ENCODE data around the gene KIAA0513.
A peak's percentile ranks its signal among the peaks of the same experiment; 100 is the strongest.

Gene KIAA0513

DNA sequence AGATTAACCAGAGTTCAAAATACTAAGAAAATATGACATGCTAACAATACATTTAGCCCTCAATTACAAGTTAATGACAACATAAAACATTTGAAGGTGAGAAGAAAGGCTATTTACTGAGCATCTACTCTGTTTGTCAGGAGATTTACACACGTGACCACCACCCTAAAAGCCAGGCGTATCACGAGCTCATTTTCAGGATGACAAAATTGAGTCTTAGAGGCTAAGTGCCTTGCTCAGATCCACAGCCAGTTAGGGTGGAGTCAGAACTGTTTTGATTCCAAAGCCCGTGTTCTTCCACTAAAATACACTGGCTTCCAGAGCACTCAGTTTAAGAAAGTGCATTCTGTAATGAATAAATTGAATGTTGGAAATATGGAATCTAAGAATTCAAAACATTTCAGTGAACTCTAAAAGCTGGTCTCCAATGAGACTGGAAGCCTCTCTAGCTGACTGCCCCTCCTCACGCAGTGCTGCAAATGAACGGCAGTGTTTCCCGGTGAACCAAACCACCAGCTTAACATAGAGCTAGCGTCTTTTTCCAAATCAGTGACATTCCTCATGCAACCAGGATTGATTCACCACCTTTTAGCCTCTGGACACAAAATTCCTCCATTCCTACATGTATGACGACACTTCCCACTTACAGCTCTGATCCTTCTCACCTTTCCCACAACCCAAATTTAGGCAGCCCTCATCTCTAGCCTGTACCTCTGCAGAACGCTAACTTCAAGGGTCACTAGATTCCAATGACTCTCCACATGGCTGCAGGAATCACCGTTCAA lies 22.1 kb upstream of the KIAA0513 start:
- DNase-seq, result no peak

DNA sequence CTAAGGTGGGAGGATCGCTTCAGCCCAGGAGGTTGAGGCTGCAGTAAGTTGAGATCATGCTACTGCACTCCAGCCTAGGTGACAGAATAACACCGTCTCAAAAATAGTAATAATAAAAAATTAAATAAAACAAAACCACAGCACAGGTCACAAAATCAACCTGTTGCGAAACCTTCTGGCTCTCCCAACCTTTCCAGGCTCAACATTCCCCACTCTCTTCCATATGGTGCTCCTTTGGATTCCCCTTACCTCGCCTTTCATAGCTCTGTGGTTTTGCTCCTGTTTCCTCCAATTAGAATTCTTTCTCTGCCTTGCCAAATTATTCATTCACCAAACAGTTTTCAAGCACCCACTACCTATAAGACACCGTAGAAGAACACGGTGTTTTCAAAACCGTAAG lies 21.0 kb upstream of the KIAA0513 start:
- DNase-seq, result no peak

DNA sequence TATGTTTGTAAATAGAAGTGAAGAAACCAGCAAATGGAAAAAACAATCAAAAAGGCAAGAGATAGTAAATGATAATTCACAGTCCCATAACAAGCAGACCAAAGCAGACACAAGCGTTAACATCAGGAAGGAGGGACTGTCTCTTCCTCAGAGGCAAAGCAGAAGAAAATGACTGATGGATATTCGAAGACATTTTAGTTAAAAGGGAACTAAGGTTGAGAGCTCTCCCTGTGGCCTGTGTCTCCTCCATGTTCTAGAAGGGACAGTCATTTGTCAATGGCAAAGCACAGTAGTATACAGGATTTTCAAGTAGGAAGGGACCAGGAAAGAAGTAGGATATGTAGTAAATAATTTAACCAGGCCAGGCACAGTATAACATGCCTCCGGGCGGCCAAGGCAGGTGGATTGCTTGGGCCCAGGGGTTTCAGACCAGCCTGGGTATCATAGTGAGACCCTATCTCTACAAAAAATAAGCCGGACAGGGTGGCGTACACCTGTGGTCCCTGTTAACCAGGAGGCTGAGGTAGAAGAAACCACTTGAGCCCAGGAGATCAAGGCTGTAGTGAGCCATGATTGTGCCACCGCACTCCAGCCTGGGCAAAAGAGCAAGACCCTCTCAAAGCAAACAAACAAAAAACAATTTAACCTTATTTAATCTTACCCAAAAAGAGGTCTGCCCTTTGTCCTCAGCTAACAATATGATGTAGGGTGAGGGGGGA lies 19.9 kb upstream of the KIAA0513 start:
- DNase-seq, result no peak

DNA sequence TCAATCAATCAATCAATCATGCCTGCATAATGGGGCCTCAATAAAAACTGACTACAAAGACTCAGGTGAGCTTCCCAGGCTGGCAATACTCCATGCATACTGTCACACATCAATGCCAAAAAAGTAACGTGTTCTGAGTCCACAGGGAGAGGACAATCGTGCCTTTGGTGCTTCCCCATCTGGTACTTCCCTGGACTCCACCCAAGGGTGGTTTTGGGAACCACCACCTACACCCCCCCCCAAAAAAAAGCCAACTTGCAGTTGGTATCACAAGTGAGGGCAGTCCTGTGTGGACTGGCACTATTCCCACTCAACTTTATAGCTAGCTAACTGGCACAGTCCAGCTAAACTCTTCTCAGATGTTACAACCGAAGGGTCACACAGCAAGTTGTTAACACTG lies 19.3 kb upstream of the KIAA0513 start:
- no peak for DNase-seq

DNA sequence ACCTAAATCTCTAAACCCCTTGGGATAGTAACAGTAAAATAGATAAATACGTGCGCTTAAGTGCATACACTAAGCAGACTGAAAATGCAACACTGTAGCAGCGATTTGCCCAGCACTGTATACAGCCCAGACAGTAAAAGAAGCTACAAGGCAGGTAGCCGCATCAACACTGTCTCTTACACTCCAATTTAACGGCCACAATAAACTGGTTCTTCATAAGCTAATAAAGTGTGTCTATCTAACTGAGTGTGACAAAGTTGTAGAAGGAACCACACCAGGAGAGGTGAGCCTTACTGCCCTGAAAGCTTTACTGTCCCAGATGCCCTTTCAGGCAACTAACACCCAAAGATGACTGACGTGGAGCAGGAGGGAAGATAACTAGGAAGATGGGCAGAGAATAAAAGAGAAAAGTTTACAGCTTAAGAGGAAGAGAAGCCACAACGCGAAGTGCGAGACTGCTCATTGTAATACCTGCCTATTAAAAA lies 17.1 kb upstream of the KIAA0513 start:
- DNase-seq, result no peak

DNA sequence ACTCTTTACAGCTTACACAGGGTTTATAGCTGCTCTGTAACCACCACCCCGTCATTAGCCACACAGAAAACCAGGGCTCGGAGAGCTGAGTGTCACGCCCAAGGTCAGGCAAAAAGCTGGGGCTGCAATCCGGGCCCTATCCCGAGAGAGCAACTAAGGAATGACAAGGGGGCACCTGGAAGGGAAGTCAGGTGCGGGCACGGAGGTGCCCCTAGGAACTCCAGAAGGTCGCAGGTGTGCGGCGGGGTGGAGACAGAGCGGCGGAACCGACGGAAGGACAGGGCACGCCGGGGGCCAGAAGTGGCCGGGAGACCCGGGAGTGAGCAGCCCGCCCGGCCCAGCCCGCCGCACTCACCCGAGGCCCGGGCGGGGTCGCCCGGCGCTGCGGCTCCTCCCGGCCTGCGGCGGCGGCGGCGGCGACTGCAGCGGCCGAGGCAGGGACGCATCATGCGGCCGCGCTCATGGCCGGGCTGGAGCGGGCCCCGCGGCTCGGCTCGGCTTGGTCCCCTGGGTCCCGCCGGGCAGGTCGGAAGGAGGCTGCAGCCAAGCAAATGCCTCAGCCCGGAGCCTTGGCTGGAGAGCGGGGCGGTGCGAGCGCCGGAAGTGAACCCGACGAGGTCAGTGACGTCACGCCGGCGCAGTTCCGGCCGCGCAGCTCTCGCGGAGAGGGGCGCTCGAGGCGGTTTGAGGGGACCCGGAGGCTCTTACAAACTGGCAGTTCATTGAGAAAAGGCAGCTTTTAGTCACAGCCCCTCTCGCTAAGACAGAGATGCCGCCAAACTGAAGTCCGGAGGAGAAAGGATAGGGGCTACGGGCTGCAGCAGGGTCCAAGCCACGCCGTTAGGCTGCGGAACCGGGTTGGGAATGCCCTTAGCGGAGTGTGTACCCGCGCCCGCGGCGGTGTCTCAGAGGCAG lies 16.4 kb upstream of the KIAA0513 start, which contains the start of gene ZDHHC7:
TSS of gene ZDHHC7 (minus strand) at position 605 of the 915 bp plus-strand sequence. CDS start 20,917 bp downstream, outside the sequence.
- DNase-seq, result peak; percentile 83

DNA sequence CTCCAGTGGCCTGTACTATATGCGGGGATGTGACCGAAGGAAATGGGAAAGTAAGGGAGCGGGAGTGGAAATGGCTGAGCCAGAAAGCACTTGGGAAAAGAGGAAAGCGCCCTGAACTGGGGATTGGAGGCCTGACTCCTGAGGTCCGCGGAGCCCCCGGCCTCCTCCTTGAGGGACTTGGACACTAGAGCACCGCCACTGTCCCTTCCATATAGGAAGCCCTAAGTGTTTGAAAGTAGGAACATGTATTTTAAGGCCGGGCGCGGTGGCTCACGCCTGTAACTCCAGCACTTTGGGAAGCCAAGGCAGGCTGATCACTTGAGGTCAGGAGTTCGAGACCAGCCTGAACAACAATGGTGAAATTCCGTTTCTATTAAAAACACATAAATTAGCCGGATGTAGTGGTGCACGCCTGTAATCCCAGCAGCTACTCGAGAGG lies 15.7 kb upstream of the KIAA0513 start:
- no peak for DNase-seq

DNA sequence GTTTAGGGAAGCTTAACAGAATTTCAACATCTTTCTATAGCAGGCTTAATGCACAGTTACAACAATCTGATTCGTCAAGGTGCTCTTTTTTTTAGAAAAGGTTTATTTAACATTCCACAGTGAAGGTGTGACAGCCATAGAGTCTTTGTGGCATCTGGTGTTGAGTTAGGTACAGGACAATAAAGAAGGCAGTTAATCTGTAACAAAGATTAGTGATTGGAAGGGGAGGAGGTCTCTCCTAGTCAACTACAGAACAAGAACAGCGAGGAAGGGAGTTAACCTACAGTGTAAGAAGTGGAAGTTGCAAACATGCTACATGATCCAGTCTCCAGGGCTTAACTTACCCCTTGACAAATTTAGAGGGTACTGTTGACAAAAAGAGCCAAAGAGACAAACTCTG lies 13.3 kb upstream of the KIAA0513 start:
- DNase-seq, result no peak

DNA sequence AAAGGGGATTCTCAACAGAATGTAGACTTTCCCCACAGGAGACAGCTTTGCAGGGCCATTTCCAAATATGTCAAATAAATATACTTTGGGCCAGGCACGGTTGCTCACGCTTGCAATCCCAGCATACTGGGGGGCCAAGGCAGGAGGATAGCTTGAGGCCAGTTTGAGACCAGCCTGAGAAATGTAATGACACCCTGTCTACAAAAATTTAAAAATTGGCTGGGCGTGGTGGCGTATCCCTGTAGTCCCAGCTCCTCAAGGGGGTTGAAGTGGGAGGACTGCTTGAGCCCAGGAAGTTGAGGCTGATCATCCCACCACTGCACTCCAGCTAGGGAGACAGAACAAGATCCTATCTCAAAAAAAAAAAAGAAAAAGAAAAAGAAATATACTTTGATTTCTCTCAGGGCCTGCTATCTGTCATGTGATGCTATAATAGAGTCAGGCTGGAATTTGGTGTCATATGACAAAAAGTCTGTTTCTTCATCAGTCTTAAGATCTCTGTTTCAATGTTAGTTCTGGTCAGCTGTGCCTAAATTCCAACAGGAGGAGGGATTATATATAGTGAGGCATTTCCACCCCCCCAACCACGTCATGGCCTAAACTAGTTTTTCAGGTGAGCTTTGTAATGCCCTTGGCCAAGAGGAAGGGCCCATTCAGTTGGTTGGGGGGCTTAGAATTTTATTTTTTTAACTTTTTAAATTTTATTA lies 12.0 kb upstream of the KIAA0513 start:
- DNase-seq, result no peak

DNA sequence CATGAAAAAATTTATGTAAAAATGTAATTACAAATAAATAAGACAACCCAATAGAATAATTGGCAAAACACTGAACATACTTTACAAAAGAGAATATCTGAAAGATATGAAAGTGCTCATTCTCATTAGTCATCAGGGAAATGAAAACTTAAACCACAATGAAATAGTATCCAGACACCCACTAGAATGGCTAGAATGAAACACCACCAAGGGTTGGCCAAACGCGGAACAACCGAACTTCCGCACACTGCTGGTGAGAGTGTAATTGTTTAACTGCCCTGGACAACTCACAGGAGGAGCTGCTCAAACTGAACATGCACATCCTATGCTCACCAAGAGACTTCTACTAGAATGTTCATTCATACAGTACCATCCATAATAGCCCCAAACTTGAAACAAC lies 10.4 kb upstream of the KIAA0513 start:
- no peak for DNase-seq

DNA sequence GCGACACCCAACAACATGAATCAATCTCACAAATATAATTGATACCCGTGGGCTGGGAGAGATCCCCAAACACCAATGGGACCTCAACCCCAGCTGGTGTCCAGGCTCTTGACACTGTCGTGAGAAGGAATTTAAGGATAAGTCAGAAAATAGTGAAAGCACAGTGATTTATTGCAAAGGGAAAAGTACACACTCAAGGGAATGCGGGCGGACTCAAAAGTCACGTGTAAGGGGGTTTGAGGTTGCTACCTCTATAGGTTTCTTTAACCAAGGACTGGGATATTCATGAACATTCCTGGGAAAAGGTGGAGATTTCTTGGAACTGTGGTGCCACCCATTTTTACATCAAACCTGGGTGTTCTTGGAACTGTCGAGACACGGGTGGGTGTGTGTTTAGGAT lies 10.0 kb upstream of the KIAA0513 start:
- DNase-seq, result no peak

DNA sequence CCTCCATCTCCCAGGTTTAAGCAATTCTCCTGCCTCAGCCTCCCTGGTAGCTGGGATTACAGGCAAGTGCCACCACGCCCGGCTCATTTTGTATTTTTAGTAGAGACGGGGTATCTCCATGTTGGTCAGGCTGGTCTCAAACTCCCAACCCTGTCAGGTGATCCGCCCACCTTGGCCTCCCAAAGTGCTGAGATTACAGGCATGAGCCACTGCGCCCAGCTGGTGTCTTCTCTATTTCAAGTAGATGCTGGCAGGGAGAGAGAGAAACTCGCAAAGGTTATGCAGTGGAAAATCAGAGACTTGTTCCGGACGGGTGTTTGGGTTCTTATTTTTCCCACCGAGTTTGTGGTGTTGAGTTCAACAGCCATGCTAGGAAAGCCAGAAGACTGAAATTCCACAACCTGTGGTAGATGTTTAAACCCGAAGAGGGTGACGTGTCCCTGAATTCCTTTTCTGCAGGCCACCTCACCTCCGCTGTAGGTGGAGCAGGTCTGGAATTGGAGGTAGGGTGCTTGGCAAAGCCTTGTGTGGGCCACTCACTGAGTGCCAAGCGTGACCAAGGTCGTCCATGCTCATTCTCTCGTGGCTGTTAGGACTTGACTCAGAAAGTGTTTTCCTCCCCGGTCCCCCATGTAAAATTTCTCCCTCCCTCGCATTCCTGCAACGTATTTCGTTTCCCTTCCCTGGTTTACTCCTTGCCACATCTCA lies 8.9 kb upstream of the KIAA0513 start:
- no peak for DNase-seq

DNA sequence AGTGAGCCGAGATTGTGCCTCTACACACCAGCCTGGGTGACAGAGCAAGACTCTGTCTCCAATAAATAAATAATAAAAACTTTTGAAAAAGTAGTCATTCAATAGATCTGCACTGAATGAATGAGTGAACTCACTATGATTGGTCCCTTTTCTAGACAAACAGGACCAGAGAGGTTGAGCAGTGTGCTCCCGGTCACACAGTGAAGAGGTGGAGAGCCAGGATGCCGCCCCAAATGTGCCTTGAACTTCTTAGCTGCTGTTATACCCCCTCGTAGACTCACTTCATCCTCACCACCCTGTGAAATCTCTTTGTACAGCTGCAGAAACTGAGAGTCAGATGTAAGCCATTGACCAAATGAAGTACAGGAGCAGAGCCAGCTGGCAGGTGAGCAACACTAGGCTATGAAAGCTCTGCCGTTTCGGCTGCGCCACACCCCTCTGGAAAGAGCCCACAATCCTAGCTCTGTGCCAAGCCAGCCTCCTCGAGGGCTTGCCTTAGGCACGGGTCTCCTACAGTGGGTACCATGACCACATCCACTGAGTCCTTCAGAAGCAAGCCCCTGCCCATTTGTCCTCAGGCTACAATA lies 7.8 kb upstream of the KIAA0513 start:
- no peak for DNase-seq

DNA sequence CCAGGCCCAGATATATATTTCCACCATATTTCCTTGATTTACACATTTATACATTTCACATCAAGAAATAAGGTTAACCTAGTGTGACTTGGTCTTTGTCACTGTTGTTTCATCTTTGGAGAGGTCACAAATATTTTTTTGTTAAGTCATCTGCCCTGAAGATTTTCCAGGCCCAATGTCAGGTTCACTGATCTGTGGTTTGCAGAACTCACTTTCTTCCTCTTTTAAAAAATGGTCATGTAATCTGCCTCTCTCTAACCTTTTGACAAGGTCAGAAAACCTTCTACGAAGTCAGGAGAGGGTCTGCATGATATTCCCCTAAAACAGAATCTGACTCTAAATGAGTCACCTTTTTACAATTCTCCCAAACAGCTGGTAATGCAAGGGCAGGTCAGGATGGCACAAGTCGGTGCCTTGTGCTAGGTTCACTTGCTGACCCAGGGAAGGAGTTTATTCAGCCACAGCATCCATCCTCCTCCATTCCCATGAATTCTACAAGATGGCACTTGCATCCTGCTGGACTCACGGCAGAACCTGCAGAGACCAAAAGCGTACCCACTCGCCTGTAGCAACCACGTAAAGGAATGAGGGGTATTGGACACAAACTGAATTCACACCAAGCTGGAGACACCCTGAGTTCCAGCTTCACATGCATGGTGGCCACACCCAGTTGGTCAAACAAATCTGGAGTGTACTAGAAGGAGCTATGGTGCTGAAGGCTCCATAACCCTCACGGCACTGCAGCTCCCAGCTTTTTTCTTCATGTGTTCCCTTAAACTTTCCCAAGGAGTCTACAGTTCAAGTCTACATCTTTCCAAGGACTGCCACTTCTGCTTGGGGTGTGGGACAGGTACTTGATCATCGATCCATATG lies 1.6 kb upstream of the KIAA0513 start:
- no peak for DNase-seq

DNA sequence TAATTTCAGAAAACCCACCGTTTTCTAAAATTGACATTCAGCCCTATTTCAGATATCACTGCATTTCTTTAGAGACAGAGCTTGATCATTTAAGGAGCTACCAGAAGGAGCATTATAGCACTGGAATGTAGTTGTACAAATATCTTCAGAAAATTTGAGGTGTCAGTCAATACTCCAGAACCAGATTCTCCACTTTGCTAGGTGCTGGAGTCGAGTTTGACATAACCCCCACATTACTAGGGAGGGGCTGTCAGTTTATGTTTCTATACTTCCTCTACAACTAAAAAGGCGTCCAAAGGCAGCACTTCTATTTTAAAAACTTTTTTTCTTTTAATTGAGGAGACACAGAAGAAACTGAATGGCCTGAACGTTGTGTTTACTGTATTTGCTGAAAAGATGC lies 892 bp upstream of the KIAA0513 start:
- DNase-seq, result no peak

DNA sequence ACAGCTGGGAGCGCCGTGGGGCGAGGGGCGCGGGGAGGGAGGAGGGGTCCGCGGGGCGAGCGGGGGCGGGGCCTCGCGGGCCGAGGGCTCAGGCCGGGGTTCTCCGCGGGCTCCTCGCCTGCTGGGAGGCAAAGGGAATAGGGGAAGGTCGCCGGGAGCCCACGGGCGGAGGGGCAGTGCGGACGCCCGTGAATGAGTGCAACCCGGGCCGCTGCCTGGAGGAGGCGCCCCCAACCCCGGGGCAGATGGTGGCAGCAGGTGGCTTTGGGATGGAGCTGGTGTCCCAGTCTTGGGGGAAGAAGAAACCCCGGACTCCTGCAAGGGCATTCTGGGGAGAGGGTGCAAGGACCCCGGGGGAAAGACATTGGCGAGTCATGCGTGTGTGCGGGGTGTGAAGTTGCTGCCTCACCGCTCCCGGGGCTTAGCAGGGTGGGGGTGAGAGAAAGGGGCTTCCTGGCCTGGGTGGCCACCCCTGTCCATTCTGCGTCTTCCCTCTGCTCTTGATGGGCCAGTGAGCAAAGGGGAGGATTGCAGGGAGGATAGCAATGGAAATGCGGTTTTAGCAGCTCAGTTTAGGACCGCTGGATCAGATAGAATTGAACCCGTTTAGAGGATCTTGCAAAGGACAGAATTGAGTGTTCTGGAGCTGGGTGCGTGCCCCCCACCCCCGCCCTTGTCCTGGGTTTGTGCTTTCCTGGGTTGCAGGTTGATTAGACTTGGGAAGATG lies 526 bp downstream of the KIAA0513 start:
- DNase-seq, result peak; percentile 16

DNA sequence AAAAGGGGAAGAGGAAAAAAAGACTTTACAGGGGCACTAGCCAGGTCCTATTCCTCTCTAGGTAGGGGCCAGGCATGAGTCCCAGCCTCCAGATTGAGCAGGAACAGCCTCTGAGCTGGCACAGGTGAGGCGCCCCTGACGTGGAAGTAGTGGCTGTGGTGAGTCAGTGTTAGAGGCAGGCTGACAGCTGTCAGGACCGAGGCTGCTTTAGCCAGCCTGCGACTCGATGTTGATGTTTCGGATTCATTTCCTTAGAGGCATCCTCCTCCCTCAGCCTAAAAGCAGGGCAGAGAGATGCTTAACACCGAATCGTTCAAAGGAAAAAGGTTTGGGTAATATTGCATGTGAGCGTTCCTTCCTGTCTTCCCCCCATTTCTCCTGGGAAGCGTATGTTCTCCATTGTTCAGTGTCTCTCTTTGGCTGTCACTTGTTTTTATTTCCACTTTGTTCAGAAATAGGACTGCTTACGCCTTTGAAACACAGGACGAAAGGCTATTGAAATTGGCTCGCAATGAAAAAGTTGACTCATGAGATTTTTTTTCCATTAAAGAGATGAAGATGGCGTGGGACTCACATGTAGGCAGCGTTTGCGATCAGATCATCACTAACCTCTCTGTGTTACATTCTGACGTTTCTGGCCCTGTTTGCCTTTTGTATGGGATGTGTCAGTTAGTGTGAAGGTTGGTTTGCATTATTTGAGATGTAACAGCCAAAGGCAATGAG lies 1.3 kb downstream of the KIAA0513 start:
- DNase-seq, result peak; percentile 85

DNA sequence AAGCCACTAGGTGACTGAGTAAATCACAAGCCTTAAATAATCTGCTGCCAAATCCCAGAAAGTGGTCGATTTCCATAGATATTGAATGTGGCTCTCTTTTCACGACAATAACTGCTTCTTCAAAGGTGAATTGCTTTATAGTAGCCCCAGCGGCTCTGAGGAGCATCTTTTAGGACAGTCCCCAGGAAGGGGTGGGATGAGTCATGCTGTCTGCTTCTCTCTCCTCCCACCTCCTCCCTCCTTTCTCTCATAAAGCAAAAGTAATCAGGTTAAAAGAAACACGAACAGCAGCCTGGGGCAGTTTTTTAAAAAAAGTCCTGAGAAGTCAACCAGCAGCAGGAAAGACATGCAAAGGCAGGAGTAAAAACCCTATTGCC lies 1.8 kb downstream of the KIAA0513 start:
- DNase-seq, result peak; percentile 62

DNA sequence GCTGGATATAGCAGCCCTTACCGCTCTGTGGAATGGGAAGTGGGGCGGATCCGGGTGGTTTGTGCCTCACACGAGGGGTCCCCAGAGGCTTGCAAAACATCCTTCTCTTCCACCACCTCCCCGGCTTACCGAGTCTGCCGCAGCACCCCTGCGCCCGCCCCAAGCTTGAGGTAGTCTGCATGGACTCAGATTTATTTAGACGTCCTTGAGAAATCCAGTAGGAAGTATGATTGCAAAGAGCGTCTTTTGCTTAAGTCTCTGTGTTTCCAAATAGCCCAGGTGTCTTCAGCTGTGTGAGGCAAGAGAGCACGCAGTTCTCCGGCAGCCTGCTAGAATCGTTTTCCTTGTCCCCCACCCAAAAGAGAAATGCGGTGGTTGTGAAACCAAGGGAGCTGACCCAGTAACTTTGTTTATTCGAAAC lies 2.4 kb downstream of the KIAA0513 start:
- DNase-seq, result no peak

Measured in stimulated activated CD4-positive, alpha-beta T cell treated with anti-CD3 and anti-CD28 coated beads, Interleukin-1b, Interleukin-23, amount 100 ng/mL, for 48 hours (primary cell).